ELR (cell line): ENCODE measurements around the gene MPRIP.

ENCODE experiments used
- DNase-seq: peaks from one replicate; pipeline ENCODE4 v3.0.0-alpha.2; 2015; ENCODE audit warnings: low read depth

The MPRIP gene

GRCh38 chr17:17109907-17110306 lies 67.7 kb downstream of the MPRIP start:
- no peak for DNase-seq

DNA sequence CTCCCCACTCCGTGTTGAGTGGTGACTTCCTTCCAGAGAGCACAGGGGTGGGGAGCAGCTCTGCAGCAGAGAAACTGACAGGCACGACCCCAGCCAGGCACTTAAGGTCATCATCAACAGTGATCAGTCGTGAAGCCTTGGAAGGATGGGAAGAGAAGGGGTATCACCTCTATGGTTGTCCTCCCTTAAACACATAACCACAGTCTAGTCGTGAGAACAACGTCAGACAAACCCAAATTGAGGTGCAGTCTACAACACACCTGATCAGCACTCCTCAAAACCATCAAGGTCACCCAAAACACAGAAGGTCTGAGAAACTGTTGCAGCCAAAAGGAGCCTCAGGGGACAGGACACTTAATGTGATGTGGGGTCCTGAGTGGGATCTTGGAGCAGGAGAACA lies 68.3 kb downstream of the MPRIP start:
- no peak for DNase-seq

DNA sequence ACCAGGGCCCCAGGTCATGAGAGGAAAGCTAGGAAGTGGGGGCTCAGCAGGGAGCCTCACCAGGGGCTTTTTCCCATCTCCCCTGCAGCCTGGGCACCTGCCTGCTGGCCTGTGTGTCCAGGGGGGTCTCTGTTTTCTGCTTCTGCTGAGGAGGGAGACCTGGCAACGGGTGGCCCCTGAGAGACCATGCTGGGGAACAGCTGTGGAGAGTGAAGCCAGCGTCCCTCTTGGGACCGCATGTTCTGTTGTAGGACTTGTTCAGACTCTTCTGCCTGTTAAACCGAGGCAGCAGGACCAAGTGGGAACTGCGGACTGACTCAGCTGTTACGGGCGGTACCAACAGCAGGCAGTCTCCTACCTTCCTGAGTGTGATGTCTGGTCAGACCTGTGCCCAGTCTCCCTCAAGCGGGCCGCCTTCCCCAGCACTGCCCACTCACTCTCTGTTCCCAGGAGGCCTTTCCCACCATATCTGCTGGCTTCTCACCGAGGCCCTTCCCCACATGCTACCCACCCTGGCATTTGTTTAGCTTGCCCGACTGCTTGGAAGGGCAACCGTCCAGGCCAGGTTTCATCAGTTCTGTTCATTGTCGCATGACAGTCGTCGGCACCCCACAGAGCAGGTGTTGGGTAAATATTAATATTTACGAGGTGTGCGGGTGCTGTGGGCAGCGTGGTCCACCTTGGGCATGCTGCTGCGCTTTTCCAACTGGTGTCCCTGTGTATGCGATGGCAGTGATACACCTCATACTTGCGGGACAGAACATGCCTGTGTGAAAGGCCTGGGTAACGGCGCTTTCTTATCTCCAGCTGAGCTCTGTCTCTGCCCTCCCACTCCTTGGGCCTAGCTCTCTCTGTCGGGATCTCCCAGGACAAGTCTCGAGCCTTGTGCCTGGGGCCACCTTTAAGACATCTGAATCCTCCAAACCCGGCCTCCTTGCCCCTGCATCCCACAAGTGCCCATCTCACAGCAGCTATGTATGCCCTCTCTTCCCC lies 69.4 kb downstream of the MPRIP start:
- DNase-seq = no peak

DNA sequence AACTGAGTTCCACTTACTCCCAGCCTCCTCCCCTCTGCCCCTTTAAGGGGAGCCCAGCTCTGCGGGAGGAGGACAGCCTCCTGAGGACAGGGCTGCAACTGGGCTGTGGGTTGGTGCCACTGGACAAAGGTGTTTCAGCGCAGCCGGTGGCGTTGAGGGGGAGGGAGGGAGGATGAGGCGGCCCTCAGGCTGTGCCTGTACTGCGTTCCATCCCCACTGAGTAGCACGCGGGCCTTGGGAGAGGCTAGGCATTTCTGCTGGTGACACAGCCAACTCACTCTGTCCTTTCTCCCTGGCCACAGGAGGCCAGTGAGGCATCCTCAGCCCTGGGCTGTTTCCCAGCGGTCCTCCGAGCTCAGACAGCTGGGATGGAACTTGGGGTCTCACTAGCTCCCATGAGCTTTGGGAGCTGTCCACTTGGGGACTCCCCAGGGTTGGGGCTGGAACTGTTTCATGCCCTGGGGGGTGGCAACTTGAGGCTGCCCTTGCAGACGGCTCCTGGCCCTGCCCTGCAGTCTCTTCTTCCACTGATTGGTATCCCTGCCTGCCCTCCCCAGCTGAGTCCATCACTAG lies 70.5 kb downstream of the MPRIP start:
- no peak for DNase-seq

GRCh38 chr17:17114592-17115225 lies 72.5 kb downstream of the MPRIP start:
- DNase-seq = no peak

DNA sequence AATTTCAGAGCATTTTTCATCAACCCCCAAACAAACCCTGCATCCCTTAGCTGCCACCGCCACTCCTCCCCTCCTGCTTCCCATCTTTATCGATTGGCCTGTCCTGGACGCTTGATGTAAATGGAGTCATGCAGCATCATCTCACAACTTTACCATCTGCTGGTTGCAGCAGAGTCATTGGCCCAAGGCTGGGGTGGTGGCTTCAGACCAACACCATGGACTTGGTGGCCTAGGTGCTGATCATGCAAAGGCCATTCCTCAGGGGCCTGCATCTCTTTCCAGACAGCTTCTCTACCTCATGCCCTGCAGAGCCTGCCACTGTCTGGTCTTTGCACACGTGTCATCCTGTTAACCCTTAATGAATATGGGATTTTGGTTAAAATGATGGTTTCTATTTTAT lies 73.4 kb downstream of the MPRIP start:
- DNase-seq = no peak

DNA sequence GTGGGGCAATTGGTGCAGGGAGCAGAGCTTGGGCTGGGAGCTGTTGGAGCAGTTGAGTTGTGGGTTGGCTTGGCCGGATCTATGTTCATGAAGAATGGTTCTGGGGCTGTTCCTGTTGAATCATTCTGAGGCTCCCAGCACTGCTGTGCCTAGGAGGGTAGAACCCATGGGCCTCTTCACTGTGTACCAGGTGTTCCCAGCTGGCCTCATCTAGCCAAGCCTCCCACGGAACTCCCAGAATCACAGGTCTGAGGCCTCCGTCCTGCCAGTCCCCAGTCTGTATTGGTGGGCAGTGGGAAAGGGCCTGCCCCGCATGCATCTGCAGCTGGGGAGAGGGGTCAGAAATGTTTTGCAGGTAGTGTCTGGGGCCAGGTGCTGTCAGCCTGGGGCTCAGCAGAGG lies 74.1 kb downstream of the MPRIP start:
- no peak for DNase-seq

GRCh38 chr17:17117923-17118322 lies 75.7 kb downstream of the MPRIP start:
- DNase-seq = no peak

DNA sequence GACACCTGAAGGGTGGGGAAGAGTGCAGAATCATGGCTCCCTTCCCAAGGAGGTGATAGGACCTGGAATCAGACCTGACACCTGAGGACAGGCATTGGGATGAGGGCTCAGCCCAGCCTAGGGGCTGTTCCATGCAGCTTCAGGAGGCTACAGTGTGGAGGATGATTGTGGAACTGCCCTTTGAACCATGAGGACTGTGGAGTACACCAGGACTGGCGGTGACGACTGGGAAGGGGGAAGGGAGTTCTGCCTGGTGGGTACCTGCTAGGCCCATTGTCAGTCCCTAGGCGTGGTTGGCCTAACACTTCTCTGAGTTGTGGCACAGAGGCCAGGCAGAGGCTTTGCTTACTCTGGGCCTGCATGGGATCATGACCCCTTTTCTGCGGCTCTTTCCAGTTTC lies 76.1 kb downstream of the MPRIP start:
- DNase-seq = no peak

- DNase-seq = no peak
Measured at GRCh38 chr17:17119106-17119505, 76.8 kb downstream of the MPRIP start.

DNA sequence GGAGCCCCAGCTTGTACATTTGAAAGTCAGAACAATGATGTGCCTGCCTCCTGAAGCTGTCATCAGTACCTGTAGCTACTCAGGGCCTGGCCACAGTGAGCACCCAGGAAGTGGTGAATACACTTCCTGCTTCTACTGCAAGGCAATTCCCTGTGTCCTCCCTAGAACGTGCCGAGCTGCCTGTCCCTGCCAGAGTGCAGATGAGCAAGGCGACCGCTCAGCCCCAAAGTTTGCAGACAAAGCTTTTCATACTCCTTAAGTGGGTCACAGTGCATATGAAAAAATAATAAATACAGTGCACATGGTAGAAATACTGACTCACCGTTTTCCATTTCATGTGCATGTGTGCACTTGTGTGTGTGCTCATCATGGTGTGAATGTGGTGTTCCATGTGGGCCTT lies 77.3 kb downstream of the MPRIP start:
- peak; percentile 68 for DNase-seq

DNA sequence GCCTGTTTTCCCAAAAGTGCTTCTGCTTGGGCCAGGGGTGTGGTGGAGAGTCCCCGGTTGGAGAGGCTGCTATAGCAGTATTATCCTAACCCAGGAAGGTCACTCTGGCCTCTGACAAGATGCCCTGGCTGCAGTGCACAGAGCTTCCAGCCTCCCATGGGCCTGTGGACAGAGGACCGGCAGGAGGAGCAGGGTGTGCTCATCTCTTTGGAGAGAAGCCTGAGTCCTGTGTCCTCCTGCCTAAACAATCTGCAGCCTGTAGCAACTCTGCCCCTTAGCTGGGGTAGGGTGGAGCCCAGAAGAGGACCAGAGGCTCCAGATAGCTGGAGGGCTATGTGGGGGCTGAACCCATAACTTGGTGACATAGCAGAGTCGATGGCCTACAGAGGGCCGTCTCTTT lies 78.0 kb downstream of the MPRIP start:
- no peak for DNase-seq

- DNase-seq = no peak
Measured at GRCh38 chr17:17120701-17121100, 78.4 kb downstream of the MPRIP start.

DNA sequence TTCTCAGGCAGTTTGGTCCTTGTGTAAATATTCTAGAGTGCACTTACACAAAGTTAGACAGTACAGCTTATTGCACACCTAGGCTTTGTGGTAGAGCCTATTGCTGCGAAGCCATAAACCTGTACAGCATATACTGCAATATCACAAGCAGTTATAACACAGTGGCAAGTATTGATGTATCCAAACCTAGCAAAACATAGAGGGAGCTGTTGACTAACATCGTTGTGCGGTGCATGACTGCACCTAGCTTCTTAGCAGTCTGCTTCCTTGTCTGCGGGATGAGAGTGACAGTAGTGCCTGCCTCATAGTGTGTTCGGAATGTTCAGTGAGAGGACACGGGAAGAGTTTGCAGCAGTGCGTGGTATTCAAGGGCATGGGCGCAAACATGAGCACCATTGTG lies 78.9 kb downstream of the MPRIP start:
- DNase-seq = no peak

DNA sequence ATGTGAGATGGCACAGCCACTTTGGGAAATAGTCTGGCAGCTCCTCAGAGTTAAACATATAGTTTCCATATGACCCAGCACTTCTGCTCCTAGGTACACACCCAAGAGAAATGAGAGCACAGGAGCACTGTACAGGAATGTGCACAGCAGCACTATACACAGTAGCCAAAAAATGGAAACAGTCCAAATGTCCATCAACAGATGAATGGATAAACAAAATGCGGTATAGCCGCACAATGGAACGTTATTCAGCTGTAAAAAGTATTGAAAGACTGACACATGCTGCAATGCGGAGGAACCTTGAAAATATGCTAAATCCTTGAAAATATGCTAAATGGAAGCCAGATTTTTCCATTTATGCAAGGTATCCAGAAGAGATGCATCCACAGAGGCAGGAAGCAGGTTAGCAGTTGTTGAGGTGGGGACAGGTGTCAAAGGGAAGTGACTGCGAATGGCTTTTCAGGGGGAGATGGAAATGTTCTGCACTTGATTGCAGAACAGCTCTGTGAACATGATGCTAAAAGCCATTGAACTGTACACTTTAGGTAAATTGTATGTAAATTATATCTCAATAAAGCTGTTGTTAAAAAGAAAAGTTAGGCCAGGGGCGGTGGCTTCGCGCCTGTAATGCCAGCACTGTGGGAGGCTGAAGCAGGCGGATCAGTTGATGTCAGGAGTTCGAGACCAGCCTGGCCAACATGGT lies 80.7 kb downstream of the MPRIP start:
- no peak for DNase-seq

DNA sequence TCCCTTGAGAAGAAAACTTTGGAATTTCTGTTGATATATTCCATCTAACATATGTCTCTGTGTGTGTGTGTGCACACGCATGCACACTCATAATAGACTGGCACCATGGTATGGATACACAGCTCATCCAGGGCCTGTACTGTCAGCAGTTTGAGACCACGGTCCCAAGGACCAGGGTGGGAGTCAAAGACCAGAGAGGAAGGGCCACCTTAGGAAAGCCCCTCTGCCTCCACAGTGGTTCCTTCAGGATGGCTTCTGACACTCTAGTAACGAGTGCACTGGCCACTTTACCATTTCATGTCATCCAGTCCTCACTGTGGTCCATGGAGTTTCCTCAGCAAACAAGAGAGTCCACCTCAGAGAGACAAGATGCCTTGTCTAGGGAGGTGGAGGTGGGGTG lies 82.1 kb downstream of the MPRIP start:
- DNase-seq = no peak

GRCh38 chr17:17125136-17126084 lies 83.2 kb downstream of the MPRIP start:
- DNase-seq = no peak

DNA sequence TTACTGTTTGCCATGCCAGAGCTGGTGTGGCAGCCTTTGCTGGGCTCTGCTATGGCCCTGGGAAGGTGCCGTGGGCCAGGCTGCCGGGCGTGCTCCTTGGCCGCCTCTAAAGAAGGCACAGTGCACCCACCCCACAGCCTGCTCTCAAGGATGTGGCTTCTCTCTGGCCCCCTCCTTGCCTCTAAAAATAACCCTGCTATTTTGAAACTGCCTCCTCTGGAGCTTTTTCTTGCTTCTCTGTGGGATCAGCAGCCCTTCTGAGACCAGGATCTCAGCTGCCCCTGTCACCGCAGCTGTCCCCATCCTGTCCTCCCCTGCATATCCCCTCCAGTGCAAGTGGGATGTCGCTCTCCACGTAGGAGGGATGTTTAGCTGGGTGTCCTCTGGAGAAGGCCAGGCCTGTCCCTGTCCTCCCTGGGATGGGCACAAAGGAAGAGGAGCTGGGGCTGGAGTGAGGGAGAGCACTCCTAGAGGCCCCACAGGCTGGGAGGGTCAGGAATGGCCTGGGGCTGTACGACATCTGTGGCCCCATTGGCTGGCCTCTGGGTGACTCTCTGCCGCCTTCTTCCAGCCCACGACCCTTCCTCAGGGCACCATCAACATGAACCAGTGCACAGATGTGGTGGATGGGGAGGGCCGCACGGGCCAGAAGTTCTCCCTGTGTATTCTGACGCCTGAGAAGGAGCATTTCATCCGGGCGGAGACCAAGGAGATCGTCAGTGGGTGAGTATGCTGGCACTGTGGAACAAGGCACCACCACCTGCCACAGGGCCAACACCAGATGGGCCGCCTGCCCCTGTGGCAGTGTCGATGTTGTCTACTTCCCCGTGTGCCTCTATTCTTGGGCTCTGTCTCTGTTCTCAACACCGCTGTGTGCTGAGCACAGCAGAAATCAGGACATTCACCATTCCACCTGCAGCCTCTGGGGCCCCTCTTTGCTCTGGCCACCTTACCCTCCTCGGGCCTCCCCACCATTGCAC lies 84.2 kb downstream of the MPRIP start:
- no peak for DNase-seq

DNA sequence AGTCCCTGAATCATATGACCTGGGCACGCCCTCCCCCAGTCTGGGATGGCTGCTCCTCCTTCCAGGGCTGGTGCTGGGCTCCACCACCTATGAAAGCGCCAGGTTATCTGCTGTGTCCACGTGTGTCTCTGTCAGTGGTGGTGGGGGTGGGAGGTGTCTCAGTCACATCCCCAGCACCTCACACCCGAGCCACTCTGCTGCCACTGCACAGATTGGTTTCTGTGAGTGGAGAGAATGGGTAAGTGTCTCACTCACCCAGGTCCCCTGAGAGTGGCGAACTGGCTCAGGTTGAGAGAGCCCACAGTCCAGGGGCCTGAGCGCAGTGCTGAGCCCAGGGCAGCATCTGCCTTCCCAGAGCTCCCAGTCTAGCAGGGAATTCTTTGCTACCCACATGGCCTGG lies 84.9 kb downstream of the MPRIP start:
- DNase-seq = no peak

- DNase-seq = no peak
Measured at GRCh38 chr17:17127730-17128291, 85.6 kb downstream of the MPRIP start.
